Measurements from ENCODE around the gene LRP4. TPM values are rescaled to one million over a fixed set of nuclear protein-coding genes. Genes with fewer than 3 reads are reported as not detected.

The LRP4 gene
- total RNA-seq, 2 experiments from 2014 or later = 0.36 to 0.45 TPM

DNA sequence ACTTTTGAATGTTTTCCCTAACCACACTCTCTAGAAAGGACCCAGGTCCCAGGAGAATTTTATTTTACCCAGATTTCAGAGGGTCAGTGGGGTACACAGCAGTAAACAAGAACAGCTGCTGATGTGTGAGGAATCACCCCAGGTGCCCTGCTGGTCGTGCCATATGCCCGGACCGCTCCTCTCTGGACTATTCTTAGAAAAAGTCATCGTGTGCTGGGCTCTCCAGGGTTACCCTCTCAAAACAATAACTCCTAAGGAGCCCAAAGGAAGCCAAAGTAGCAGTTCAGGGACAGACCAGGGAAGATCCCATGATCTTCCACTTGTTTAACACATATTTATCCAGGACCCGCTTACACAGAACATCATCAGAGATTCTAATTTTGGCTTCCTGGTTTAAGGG, 29.7 kb downstream of the LRP4 start:
- DNase-seq (no peak), ATAC-seq (no peak)
- TF ChIP-seq, protein P1, sequence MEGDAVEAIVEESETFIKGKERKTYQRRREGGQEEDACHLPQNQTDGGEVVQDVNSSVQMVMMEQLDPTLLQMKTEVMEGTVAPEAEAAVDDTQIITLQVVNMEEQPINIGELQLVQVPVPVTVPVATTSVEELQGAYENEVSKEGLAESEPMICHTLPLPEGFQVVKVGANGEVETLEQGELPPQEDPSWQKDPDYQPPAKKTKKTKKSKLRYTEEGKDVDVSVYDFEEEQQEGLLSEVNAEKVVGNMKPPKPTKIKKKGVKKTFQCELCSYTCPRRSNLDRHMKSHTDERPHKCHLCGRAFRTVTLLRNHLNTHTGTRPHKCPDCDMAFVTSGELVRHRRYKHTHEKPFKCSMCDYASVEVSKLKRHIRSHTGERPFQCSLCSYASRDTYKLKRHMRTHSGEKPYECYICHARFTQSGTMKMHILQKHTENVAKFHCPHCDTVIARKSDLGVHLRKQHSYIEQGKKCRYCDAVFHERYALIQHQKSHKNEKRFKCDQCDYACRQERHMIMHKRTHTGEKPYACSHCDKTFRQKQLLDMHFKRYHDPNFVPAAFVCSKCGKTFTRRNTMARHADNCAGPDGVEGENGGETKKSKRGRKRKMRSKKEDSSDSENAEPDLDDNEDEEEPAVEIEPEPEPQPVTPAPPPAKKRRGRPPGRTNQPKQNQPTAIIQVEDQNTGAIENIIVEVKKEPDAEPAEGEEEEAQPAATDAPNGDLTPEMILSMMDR (IDR thresholded peaks at IDR 0.05) = no peak
- H3K4me3 Mint-ChIP-seq = no peak overlapping the region
- intact Hi-C loops (cut with micrococcal nuclease) = loop anchor here (1.0 kb wide), 1 partner anchor 265 kb away; no protein-coding TSS in a partner anchor
- H3K9me3 Mint-ChIP-seq = no peaks in the 10 kb centered on the region
- no peaks in the 10 kb centered on the region for H3K27me3 Mint-ChIP-seq
- POLR2A ChIA-PET = no interaction called here
- no peak overlapping the region for H3K27ac Mint-ChIP-seq
- H3K36me3 Mint-ChIP-seq (ENCODE audit: low read depth) = no peaks in the 10 kb centered on the region
- CTCF ChIA-PET = interaction anchor here (2.5 kb wide), 1 partner anchor 264 kb away, joined by 16 read pairs; no protein-coding TSS in a partner anchor
- no peaks in the 10 kb centered on the region for H3K4me1 Mint-ChIP-seq (ENCODE audit: low read depth)

GRCh38 chr11:46886211-46886610, 32.1 kb downstream of the LRP4 start:
- no peak for ATAC-seq
- intact Hi-C loops (cut with micrococcal nuclease) = no loop called here
- TF ChIP-seq, protein P1 (IDR thresholded peaks at IDR 0.05) = no peak
- Mint-ChIP-seq H3K9me3 (no peaks in the 10 kb centered on the region), H3K4me1 (ENCODE audit: low read depth) (no peaks in the 10 kb centered on the region), H3K27me3 (peaks cover 3% of the 10 kb centered on the region), H3K36me3 (ENCODE audit: low read depth) (no peaks in the 10 kb centered on the region), H3K27ac (no peak overlapping the region), H3K4me3 (no peak overlapping the region)
- CTCF ChIA-PET = interaction anchor here (1.2 to 3.6 kb wide), 3 partner anchors 267 to 275 kb away, joined by 3 to 14 read pairs (median 4); no protein-coding TSS in a partner anchor
- DNase-seq = no peak
- POLR2A ChIA-PET = no interaction called here

- H3K36me3 Mint-ChIP-seq (ENCODE audit: low read depth) = no peaks in the 10 kb centered on the region
- ChIA-PET POLR2A (interaction anchor here (0.7 kb wide), 1 partner anchor 138 kb away, joined by 3 read pairs; no protein-coding TSS in a partner anchor), CTCF (interaction anchor here (1.0 to 1.5 kb wide), 2 partner anchors 273 to 274 kb away, joined by 3 read pairs; no protein-coding TSS in a partner anchor)
- ATAC-seq = no peak
- intact Hi-C loops (cut with micrococcal nuclease) = no loop called here
- no peak overlapping the region for H3K27ac Mint-ChIP-seq
- TF ChIP-seq, protein P1 (IDR thresholded peaks at IDR 0.05) = no peak
- H3K4me3 Mint-ChIP-seq = no peak overlapping the region
- DNase-seq = no peak
- peaks cover 3% of the 10 kb centered on the region for H3K27me3 Mint-ChIP-seq
- H3K4me1 Mint-ChIP-seq (ENCODE audit: low read depth) = no peaks in the 10 kb centered on the region
- H3K9me3 Mint-ChIP-seq = no peaks in the 10 kb centered on the region
These were observed 39.2 kb downstream of the LRP4 start for GRCh38 chr11:46879056-46879585.

DNA sequence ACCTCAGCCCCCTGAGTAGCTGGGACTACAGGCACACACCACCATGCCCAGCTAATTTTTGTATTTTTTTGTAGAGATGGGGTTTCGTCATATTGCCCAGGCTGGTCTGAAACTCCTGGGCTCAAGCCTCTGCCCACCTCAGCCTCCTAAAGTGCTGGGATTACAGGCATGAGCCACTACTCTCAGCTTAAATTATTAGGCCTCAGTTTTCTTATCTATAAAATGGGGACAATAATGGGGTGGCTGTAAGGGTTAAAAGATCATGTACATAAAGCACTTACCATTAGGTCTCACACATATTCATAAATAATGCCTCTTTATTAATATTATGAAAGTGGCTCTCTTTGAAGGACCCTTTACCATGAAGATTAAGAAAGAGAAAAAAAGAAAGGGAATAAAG, 40.8 kb downstream of the LRP4 start:
- intact Hi-C loops (cut with micrococcal nuclease) = no loop called here
- H3K27ac Mint-ChIP-seq = no peak overlapping the region
- ATAC-seq (no peak), DNase-seq (no peak)
- H3K4me3 Mint-ChIP-seq = no peak overlapping the region
- H3K36me3 Mint-ChIP-seq (ENCODE audit: low read depth) = no peaks in the 10 kb centered on the region
- no peaks in the 10 kb centered on the region for H3K4me1 Mint-ChIP-seq (ENCODE audit: low read depth)
- POLR2A ChIA-PET = interaction anchor here (0.8 kb wide), 1 partner anchor 172 kb away, joined by 3 read pairs; no protein-coding TSS in a partner anchor
- peaks cover under 1% of the 10 kb centered on the region for H3K27me3 Mint-ChIP-seq
- TF ChIP-seq, protein P1 (IDR thresholded peaks at IDR 0.05) = no peak
- CTCF ChIA-PET = no interaction called here
- H3K9me3 Mint-ChIP-seq = no peaks in the 10 kb centered on the region

- intact Hi-C loops (cut with micrococcal nuclease) = no loop called here
- no peaks in the 10 kb centered on the region for H3K36me3 Mint-ChIP-seq (ENCODE audit: low read depth)
- TF ChIP-seq, protein P1 (IDR thresholded peaks at IDR 0.05) = no peak
- H3K27ac Mint-ChIP-seq = no peak overlapping the region
- ATAC-seq (no peak), DNase-seq (no peak)
- H3K27me3 Mint-ChIP-seq = peaks cover 2% of the 10 kb centered on the region
- H3K4me3 Mint-ChIP-seq = no peak overlapping the region
- no peaks in the 10 kb centered on the region for H3K4me1 Mint-ChIP-seq (ENCODE audit: low read depth)
- H3K9me3 Mint-ChIP-seq = no peaks in the 10 kb centered on the region
- ChIA-PET CTCF (interaction anchor here (1.4 kb wide), 1 partner anchor 278 kb away, joined by 5 read pairs; no protein-coding TSS in a partner anchor), POLR2A (no interaction called here)
These were observed 41.9 kb downstream of the LRP4 start for GRCh38 chr11:46876471-46876870.
